ENCODE measurements around the gene CYTIP.
"Not testable (repeated sequence)": the region's sequence is repeated elsewhere in the genome, so short reads cannot be mapped to it uniquely, and the experiment has no call there.

Gene CYTIP

GRCh38 chr2:157386247-157386646 is 57.6 kb downstream of the CYTIP start:
- FAIRE-seq, result no peak
- DNase-seq (ENCODE audit: low spot score), result no peak

- DNase-seq (ENCODE audit: low spot score) (no peak), FAIRE-seq (no peak)
Observed at GRCh38 chr2:157377861-157378260, 66.0 kb downstream of the CYTIP start.

- DNase-seq (ENCODE audit: low spot score), result no peak
- FAIRE-seq, result no peak
Observed at GRCh38 chr2:157376041-157376440, 67.8 kb downstream of the CYTIP start.

- FAIRE-seq (no peak), DNase-seq (ENCODE audit: low spot score) (no peak)
Observed at GRCh38 chr2:157375384-157375783, 68.5 kb downstream of the CYTIP start.

GRCh38 chr2:157368508-157368907 is 75.4 kb downstream of the CYTIP start:
- not testable (repeated sequence) for DNase-seq (ENCODE audit: low spot score); FAIRE-seq

- FAIRE-seq (no peak), DNase-seq (ENCODE audit: low spot score) (no peak)
Observed at GRCh38 chr2:157367704-157368103, 76.2 kb downstream of the CYTIP start.
